ENCODE measurements around the gene PNO1. TPM values are rescaled to one million over a fixed set of nuclear protein-coding genes. Genes with fewer than 3 reads are reported as not detected.

Gene PNO1
- total and polyA plus RNA-seq, 9 of the 15 experiments (the other 6 are each of a cell fraction or from before 2014, with no cell fraction given), result 11.8 to 81.7 (median 41.1) TPM

- peak; percentile 36; the same call in 1 of the 2 replicates for TF ChIP-seq REST (IDR thresholded peaks at IDR 0.05; ENCODE audit: borderline replicate concordance)
- TF ChIP-seq REST (CRISPR knock-in tag; IDR thresholded peaks at IDR 0.05; ENCODE audit: low read depth), result no peak
- 0 out of 2 replicates have a peak, but pooled peaks have one; percentile 36 for TF ChIP-seq THAP12 (CRISPR knock-in tag; IDR thresholded peaks at IDR 0.05)
- TF ChIP-seq TOE1 (IDR thresholded peaks at IDR 0.05; ENCODE audit: borderline replicate concordance), result peak; percentile 96; the same call in 1 of the 2 replicates
- TF ChIP-seq TOE1 (CRISPR knock-in tag; IDR thresholded peaks at IDR 0.05; ENCODE audit: borderline replicate concordance, low read depth), result no peak
- TF ChIP-seq GABPB2 (CRISPR knock-in tag; conservative IDR thresholded peaks at IDR 0.05), result no peak
- no peak for TF ChIP-seq HNRNPH1 (optimal IDR thresholded peaks at IDR 0.05; ENCODE audit: low read depth, low read length)
- no peak for TF ChIP-seq CREB5 (CRISPR knock-in tag; IDR thresholded peaks at IDR 0.05)
- TF ChIP-seq ZBTB2 (IDR thresholded peaks at IDR 0.05), result peak; percentile 43; the same call in 1 of the 2 replicates
- no peak for TF ChIP-seq PCBP2 (IDR thresholded peaks at IDR 0.05; ENCODE audit: low read depth, low read length, poor library complexity, severe bottlenecking)
- no peak for TF ChIP-seq RAD21 (CRISPR knock-in tag; conservative IDR thresholded peaks at IDR 0.05 in 1 of 2, IDR thresholded peaks at IDR 0.05 in 1 of 2)
- TF ChIP-seq CBX1 (IDR thresholded peaks at IDR 0.05; ENCODE audit: low read depth), result no peak
These were observed at the start of gene PNO1 (continued) for GRCh38 chr2:68157402-68158133.
